GM23338 (cell line): ENCODE results near the gene TMEM140.

Experiments
- CTCF ChIP-seq, 2 experiments: fragments of 200-600 bp in 1 of 2; sonication (generic) in 1 of 2; conservative IDR thresholded peaks; 2 replicates each; pipeline versions ENCODE4 v1.5.1 to v1.6.1; 2016 to 2017; ENCODE audit warnings: antibody characterized with exemption in 2 of 2, low read depth in 2 of 2, mild to moderate bottlenecking in 2 of 2, moderate library complexity in 1 of 2
- POLR2AphosphoS5 ChIP-seq: IDR thresholded peaks from 2 replicates; pipeline ENCODE4 v1.6.1; 2016; ENCODE audit warnings: antibody characterized with exemption, low read depth

- TF ChIP-seq POLR2AphosphoS5 (no peak), CTCF (conservative IDR thresholded peaks at IDR 0.05; ENCODE audit: low read depth in 2 of 2) (no peak)
Measured at GRCh38 chr7:135166338-135166990, 18.6 kb downstream of the TMEM140 start.
